ENCODE measurements around the gene USP9X. TPM values are rescaled to one million over a fixed set of nuclear protein-coding genes. Genes with fewer than 3 reads are reported as not detected.

USP9X gene
- total RNA-seq, 1 donor from 2014 or later = 75.6 TPM

DNA sequence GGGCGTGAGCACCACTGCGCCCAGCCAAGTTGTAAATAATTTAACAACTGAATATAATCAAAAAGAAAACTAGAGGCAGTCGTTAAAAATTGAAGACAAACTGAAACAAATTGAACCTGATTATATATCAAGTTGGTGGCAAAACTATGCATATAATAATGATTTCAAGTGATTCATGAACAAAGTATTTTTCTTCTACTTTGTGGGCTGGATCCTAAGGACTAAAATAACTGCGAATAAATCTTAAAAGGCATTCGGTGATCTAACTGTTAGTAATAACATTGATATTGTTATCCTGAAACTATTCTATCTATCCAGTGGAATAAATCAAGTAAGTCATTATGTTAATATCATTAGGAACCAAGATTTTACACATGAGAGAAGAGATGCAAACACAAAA, 21.2 kb upstream of the USP9X start:
- H3K4me3 ChIP-seq = no peak overlapping the region
- no peak for TF ChIP-seq CTCF (IDR thresholded peaks at IDR 0.05)
- no peak for ATAC-seq

GRCh38 chrX:41066391-41066790, 18.9 kb upstream of the USP9X start:
- intact Hi-C loops (cut with DNase I) = no loop called here
- no peaks in the 10 kb centered on the region for H3K4me1 ChIP-seq
- no peaks in the 10 kb centered on the region for H3K36me3 ChIP-seq
- DNase-seq (no peak), ATAC-seq (no peak)
- no peaks in the 10 kb centered on the region for H3K27me3 ChIP-seq (ENCODE audit: low read depth)
- no peak for TF ChIP-seq CTCF (IDR thresholded peaks at IDR 0.05)
- H3K4me3 ChIP-seq = no peak overlapping the region
- no peaks in the 10 kb centered on the region for H3K9me3 ChIP-seq
- no peak overlapping the region for H3K27ac ChIP-seq

More for the DNA sequence above, 21.2 kb upstream of the USP9X start:
- no peaks in the 10 kb centered on the region for H3K9me3 ChIP-seq
- H3K27ac ChIP-seq = no peak overlapping the region
- H3K4me1 ChIP-seq = no peaks in the 10 kb centered on the region
- intact Hi-C loops (cut with DNase I) = no loop called here
- no peaks in the 10 kb centered on the region for H3K36me3 ChIP-seq
- no peaks in the 10 kb centered on the region for H3K27me3 ChIP-seq (ENCODE audit: low read depth)
- DNase-seq = no peak

DNA sequence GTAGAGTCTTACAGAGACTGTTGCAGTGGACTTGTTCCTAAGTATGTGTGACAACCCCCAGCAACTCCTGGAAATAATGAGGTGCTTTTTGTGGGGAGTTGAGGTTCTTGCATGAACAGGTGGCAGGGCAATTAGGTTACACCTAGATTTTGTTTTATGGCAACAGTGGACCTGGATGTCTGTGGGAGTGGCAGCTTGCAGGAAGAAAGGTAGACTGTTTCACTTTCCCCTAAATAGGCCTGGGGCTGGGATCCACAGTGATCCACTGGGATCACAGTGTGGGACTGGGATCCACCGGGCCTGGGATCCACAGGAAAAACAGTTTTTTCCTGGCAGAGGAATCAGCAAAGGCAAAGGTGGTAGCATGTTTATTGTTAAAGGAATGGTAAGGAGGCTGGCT, 18.3 kb upstream of the USP9X start:
- ATAC-seq = no peak
- H3K27ac ChIP-seq = no peak overlapping the region
- intact Hi-C loops (cut with DNase I) = no loop called here
- H3K4me1 ChIP-seq = no peaks in the 10 kb centered on the region
- no peaks in the 10 kb centered on the region for H3K36me3 ChIP-seq
- H3K4me3 ChIP-seq = no peak overlapping the region
- H3K27me3 ChIP-seq (ENCODE audit: low read depth) = no peaks in the 10 kb centered on the region
- TF ChIP-seq CTCF (IDR thresholded peaks at IDR 0.05) = no peak
- H3K9me3 ChIP-seq = no peaks in the 10 kb centered on the region
- DNase-seq = no peak

DNA sequence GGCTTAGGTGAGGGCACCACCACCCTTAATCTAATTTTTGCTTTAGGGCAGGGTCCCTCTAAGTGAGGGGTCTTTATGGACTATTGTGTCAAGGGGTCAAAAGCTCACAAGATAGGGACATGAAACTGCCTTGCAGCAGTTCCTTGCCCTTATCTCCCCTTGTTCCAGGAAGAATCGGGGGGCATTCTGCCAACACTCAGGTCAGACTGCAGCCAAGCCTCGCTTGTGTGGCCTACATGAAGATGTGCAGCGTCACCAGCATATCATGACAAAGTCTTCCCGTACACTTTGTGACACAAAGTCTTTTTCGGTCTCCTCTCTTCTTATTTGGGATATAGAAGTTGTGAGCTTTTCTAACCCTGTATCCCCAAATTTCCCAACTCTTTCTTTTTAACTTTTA, 17.5 kb upstream of the USP9X start:
- no peak for TF ChIP-seq CTCF (IDR thresholded peaks at IDR 0.05)
- no peaks in the 10 kb centered on the region for H3K4me1 ChIP-seq
- no peaks in the 10 kb centered on the region for H3K27me3 ChIP-seq (ENCODE audit: low read depth)
- no peak overlapping the region for H3K4me3 ChIP-seq
- DNase-seq = no peak
- H3K27ac ChIP-seq = no peak overlapping the region
- H3K36me3 ChIP-seq = no peaks in the 10 kb centered on the region
- H3K9me3 ChIP-seq = no peaks in the 10 kb centered on the region
- no peak for ATAC-seq
- intact Hi-C loops (cut with DNase I) = no loop called here

DNA sequence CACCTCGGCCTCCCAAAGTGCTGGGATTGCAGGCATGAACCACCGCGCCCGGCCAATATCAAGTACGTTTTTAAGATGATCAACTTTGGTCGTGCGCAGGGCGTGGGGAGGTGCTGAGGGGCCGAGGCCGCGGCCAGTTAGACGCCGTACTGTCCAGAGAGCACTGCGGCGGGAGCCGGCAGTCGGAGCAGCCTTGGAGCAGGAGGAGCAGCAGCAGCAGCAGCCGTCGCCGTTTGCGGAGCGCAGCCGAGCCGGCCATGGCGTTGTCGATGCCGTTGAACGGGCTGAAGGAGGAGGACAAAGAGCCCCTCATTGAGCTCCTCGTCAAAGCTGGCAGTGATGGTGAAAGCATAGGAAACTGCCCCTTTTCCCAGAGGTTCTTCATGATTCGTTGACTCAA, 8.5 kb upstream of the USP9X start:
- Histone ChIP-seq H3K36me3 (no peaks in the 10 kb centered on the region), H3K9me3 (no peaks in the 10 kb centered on the region), H3K27me3 (ENCODE audit: low read depth) (no peaks in the 10 kb centered on the region), H3K4me3 (no peak overlapping the region), H3K4me1 (no peaks in the 10 kb centered on the region), H3K27ac (no peak overlapping the region)
- ATAC-seq (no peak), DNase-seq (no peak)
- intact Hi-C loops (cut with DNase I) = no loop called here
- TF ChIP-seq CTCF (IDR thresholded peaks at IDR 0.05) = no peak

GRCh38 chrX:41081821-41082220, 3.4 kb upstream of the USP9X start:
- Histone ChIP-seq H3K27me3 (ENCODE audit: low read depth) (no peaks in the 10 kb centered on the region), H3K4me3 (no peak overlapping the region), H3K27ac (no peak overlapping the region), H3K9me3 (no peaks in the 10 kb centered on the region), H3K36me3 (no peaks in the 10 kb centered on the region), H3K4me1 (peaks cover 3% of the 10 kb centered on the region)
- no peak for DNase-seq
- no peak for TF ChIP-seq CTCF (IDR thresholded peaks at IDR 0.05)
- intact Hi-C loops (cut with DNase I) = no loop called here
- no peak for ATAC-seq
